C4-2B (cell line): ENCODE measurements around the gene SIT1.

Source experiments
- H3K27ac ChIP-seq: fragments of 450-650 bp; 2 replicates; pipeline ENCODE4 v1.5.1; 2017
- CTCF ChIP-seq: fragments of 450-650 bp; conservative IDR thresholded peaks from 2 replicates; pipeline ENCODE4 v1.5.1; 2017; ENCODE audit warnings: mild to moderate bottlenecking
- ZFX ChIP-seq: fragments of 450-650 bp; IDR thresholded peaks from 2 replicates; pipeline ENCODE4 v1.6.1; 2017

Gene SIT1

DNA sequence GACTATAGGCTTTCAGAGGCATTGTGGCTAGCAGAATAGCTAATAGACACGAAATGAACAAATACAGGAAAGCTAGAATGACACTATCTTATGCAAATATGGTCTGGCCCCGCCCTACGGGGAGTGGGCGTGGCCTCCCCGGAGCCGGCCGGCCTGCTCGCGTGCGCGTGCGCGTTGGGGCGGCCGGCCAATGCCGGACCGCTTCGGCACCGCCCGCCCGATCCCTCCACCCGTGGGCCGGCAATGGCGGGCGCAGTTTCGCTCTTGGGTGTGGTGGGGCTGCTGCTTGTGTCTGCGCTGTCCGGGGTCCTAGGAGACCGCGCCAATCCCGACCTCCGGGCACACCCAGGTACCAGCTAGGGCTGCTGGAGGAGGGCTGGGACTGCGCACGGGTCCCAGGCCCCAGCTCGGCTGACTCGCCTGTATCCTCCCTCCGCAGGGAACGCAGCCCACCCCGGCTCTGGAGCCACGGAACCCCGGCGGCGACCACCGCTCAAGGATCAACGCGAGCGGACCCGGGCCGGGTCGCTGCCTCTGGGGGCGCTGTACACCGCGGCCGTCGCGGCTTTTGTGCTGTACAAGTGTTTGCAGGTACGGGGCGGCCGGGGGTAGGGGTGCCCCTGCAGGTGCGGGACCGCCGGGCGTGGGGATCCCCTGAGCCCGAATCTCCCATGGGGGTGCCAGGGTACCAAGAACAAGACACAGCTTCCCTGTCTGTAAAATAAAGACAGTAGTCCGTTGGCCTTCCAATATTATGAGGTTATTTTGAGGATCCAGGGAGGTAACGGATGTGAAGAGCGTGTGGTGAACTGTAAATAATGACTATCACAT is 7.6 kb upstream of the SIT1 start, which contains the start of gene CCDC107:
Gene CCDC107, plus strand, starts transcription at position 156 of the 831 bp plus-strand sequence. Its CDS starts 88 bp downstream, at position 244.
- TF ChIP-seq ZFX (no peak), CTCF (peak; percentile 70)
- H3K27ac ChIP-seq: peak within 1 kb of the TSS; percentile 80

GRCh38 chr9:35657546-35658136 is 6.9 kb upstream of the SIT1 start, which contains the start of gene RMRP:
TSS of gene RMRP (minus strand) at chr9:35658019.
- no peak for TF ChIP-seq CTCF
- no peak for TF ChIP-seq ZFX
- peak within 1 kb of the TSS; percentile 80 for H3K27ac ChIP-seq

- H3K27ac ChIP-seq: peak overlapping the region; percentile 80
These were observed 6.3 kb upstream of the SIT1 start for GRCh38 chr9:35656831-35657545.

DNA sequence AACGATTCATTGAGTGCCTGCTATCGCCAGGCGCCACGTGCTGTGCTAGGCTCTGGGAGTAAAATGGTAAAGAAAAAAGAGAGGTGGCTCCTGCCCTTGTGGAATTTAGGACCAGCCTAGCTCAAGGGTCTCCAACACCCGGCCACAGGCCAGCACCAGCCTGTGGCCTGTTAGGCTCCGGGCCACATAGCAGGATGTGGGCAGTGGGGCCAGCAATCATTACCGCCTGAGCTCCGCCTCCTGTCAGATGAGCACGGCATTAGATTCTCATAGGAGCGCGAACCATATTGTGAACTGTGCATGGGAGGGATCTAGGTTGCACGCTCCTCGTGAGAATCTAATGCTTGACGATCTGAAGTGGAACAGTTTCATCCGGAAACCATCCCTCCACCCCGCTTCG is 5.6 kb upstream of the SIT1 start:
- H3K27ac ChIP-seq: no peak overlapping the region
- TF ChIP-seq CTCF (no peak), ZFX (no peak)

More at GRCh38 chr9:35656831-35657545, 6.3 kb upstream of the SIT1 start:
- TF ChIP-seq ZFX (no peak), CTCF (no peak)

DNA sequence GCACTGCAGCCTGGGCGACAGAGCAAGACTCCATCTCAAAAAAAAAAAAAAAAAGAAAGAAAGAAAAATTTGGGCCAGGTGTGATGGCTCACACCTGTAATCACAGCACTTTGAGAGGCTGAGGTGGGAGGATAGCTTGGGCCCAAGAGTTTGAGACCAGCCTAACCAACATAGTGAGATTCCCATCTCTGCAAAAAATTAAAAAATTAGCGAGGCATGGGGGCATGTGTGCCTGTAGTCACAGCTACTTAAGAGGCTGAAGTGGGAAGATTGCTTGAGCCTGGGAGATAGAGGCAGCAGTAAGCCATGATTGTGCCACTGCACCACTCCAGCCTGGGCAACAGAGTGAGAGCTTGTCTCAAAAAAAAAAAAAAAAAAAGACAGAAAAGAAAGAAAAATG is 2.9 kb upstream of the SIT1 start:
- no peak overlapping the region for H3K27ac ChIP-seq
- no peak for TF ChIP-seq ZFX
- TF ChIP-seq CTCF: no peak

DNA sequence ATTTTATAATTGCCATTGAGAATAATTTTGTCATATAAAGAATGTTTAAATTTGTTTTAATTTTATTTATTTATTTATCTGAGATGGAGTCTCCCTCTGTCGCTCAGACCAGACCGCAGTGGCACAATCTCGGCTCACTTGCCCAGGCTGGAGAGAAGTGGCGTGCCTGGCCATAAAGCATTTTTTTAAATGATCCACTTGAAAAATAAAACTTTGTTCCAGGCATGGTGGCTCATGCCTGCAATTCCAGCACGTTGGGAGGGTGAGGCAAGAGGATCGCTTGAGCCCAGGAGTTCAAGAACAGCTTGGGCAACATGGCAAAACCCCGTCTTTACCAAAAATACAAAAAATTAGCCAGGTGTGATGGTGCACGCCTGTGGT is 2.1 kb upstream of the SIT1 start:
- TF ChIP-seq ZFX (no peak), CTCF (no peak)
- H3K27ac ChIP-seq: no peak overlapping the region
